NCI-H128 (cell line): ENCODE data around the gene KIAA1328.
"Not testable (repeated sequence)": the region's sequence is repeated elsewhere in the genome, so short reads cannot be mapped to it uniquely, and the experiment has no call there.

Experiments
- DNase-seq: peaks from one replicate; lab custom pipeline; 2025; ENCODE audit not compliant: unreplicated experiment; lab: John Stamatoyannopoulos, UW

The KIAA1328 gene

GRCh38 chr18:36879796-36880195, 50.9 kb downstream of the KIAA1328 start:
- DNase-seq: not testable (repeated sequence)

GRCh38 chr18:36885981-36886380, 57.1 kb downstream of the KIAA1328 start:
- no peak for DNase-seq

DNA sequence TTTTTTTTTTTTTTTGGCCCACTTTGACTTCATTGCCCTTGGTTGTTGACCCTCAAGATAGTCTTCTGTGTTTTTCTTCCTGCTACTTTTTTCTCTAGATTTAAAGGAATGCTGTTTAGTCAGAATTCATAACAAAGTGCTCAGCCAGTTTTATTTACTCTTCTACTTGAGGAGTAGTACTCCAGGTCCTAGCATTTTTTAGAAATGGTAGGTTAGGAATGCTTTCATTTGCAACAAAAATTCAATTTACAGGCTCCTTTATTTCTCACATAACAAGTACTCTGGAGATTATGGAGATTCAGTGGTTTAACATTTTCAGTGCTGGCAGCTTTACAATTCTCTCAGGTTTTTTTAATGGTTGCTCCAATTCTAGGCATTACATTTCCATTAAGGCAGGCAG, 58.2 kb downstream of the KIAA1328 start:
- DNase-seq: no peak

GRCh38 chr18:36887864-36888263, 58.9 kb downstream of the KIAA1328 start:
- DNase-seq: no peak

GRCh38 chr18:36888778-36889177, 59.9 kb downstream of the KIAA1328 start:
- DNase-seq: no peak

DNA sequence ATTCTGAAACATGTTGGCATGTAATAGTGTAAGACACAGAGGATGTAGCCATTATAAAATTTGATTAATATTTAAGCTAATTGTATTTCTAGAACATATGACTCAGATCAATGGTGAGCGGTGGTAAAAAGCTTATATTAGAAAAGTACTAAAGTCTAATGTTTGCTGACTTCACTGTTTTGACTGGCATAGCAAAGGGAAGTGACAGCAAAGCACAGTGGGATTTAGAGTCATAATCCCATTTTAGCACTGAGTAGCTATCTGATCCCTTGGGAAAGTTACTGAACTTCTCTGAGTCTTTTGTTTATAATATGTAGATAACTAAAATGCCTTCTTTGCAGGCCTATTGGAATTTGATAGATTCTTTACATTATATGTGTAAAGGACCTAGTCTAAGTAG, 60.4 kb downstream of the KIAA1328 start:
- no peak for DNase-seq

GRCh38 chr18:36889742-36890141, 60.8 kb downstream of the KIAA1328 start:
- no peak for DNase-seq

DNA sequence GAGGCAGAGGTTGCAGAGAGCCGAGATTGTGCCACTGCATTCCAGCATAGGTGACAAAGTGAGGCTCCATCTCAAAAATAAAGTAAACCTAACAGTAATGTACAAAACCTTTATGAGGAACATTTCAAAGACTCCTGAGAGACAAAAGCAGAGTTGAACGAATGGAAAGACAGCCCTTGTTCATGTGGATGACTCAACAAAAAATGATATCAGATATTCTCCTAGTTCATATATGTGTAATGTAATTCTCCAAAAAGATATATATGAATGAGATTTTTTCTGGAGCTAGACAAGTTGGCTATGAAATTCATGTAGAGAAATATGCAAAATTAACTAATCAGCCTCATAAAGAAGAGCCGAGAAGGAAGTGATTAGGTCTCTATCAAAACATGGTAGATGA, 61.7 kb downstream of the KIAA1328 start:
- DNase-seq: no peak

DNA sequence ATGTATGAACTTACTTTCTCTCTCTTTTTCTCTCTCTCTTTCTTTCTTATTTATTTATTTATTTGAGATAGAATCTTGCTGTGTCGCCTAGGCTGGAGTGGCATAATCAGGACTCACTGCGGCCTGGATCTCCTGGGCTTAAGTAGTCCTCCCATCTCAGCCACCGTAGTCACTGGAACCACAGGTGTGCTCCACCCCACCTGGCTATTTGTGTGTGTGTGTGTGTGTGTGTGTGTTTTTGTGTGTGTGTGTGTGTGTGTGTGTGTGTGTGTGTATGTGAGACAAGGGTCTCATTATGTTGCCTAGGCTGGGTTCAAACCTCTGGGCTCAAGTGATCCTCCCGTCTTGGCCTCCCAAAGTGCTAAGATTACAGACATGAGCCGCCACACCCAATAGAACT, 64.3 kb downstream of the KIAA1328 start:
- no peak for DNase-seq

GRCh38 chr18:36895606-36896005, 66.7 kb downstream of the KIAA1328 start:
- DNase-seq: no peak

DNA sequence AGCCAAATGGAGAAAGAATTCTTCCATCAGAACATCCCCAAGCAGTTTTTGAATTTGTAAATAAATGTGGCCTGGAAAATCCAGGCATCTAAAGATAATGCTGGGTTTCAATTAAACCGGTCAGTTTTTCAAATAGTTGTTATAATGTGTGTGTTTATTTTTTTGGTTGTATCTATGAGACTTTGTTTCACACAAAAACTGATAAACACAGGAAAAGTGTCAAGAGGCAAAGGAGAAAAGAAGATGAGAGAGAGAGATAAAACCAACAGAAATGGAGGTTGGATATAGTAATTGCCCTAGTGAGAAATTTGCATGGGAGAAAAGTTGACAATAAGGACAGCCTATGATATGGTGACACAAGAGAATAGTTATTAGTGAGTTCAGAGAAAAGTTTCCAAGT, 68.3 kb downstream of the KIAA1328 start:
- no peak for DNase-seq

GRCh38 chr18:36899289-36899688, 70.4 kb downstream of the KIAA1328 start:
- no peak for DNase-seq

- DNase-seq: no peak
Measured at GRCh38 chr18:36900466-36900865, 71.5 kb downstream of the KIAA1328 start.

GRCh38 chr18:36901277-36901701, 72.4 kb downstream of the KIAA1328 start:
- DNase-seq: no peak

GRCh38 chr18:36903215-36903928, 74.4 kb downstream of the KIAA1328 start:
- no peak for DNase-seq

DNA sequence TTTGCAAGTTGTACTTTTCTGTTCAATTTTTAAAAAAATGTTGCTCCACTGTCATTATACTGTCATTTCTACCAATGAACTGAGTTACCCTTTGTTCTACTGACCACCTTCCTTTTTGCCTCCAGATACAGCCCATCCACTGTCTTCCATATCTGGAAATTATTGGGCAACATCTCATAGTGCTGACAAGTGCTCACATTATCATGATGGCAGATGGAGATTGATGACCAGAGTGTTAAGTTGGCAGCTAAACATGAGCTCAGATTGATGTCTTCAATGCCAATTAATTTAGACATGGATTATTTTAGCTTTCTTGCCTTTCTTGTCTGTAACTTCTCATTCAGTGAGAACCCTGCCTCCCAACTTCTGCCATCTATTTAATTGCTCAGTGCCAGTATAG, 76.6 kb downstream of the KIAA1328 start:
- DNase-seq: no peak

DNA sequence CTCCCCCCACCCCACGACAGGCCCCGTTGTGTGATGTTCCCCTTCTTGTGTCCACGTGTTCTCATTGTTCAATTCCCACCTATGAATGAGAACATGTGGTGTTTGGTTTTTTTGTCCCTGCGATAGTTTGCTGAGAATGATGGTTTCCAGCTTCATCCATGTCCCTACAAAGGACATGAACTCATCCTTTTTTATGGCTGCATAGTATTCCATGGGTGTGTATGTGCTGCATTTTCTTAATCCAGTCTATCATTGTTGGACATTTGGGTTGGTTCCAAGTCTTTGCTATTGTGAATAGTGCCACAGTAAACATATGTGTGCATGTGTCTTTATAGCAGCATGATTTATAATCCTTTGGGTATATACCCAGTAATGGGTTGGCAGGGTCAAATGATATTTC, 80.4 kb downstream of the KIAA1328 start:
- not testable (repeated sequence) for DNase-seq

DNA sequence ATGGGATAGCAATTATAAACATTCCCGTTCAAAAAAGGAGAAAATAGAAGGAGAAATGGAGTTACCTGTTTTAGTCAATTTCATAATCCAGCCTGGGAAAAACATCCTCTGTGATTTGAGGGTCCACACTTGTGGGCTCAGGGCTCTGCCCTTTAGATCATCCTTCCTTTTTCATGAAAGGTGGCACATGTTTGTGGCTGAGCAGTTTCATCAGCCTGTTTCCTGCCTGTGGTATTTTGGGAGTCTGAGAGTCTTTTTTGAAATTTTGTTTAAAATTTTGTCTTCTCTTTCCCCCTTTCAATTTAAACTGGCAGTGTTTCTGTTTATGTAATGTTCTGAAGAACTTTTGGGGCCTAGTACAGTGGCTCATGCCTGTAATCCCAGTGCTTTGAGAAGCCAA, 84.0 kb downstream of the KIAA1328 start:
- DNase-seq: no peak

GRCh38 chr18:36917907-36918306, 89.0 kb downstream of the KIAA1328 start:
- DNase-seq: no peak

DNA sequence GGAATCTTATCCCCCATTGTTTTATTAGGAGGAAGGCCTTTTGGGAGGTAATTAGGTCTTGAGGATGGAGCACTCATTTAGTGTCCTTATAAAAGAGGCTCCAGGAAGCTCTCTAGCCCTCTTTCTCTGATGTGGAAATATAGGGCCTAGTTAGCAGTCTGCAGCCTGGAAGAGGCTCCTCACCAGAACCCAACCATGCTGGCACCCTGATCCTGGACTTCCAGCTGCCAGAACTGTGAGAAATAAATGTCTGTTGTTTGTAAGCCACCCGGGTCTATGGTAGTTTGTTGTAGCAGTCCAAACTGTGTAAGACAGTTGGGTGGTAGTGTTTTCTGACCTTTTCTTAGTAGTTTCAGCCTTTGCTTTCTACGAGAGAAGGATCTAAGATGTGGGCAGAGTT, 100.7 kb downstream of the KIAA1328 start:
- DNase-seq: no peak

- no peak for DNase-seq
Measured at GRCh38 chr18:36931106-36931505, 102.2 kb downstream of the KIAA1328 start.

DNA sequence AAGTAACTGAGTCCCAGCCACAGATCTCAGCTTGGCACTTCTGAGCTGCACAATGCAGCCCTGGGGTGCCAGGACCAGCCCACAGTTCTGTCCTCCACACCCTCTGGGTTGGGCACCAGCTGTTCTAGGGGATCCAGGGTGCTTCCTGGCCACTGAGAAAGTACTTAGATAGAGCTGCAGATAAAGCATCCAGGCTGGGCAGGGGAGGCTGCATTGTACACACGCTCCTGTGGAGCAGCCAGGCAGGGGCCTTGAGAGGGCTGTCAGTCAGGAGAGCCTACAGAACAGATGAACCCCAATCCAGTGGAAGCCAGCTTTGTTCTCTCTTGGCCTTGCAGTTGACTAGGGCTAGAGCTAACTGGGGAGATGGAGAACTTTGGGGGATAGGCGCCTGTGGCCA, 104.6 kb downstream of the KIAA1328 start:
- no peak for DNase-seq

DNA sequence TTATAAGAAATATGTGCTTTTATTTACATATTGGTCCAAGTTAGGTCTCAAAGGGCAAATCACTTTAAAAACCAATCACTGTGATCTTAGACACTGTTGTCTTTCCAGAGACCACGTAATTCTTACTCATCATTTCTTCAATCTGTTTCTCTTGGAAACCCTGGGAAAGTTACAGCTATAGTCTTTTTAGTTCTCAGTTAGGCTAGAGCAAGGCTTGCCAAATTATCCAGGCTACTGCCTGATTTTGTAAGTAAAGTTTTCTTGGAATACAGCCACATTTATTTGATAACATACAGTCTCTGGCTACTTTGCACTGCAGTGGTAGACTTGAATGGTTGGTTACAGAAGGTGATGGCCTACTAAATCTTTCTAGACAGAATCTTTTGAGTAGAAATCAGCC, 106.0 kb downstream of the KIAA1328 start:
- DNase-seq: no peak
